Fibroblast of mammary gland (primary cell): Measurements from ENCODE around the gene CDO1.

Source experiments
- DNase-seq: peaks from one replicate; pipeline ENCODE4 v3.0.0-alpha.2; 2010; ENCODE audit warnings: low read depth
- H3K4me3 ChIP-seq: 2 replicates; pipeline ENCODE4 v1.5.1; 2011; ENCODE audit warnings: low read depth, mild to moderate bottlenecking, low read length, moderate library complexity; ENCODE audit not compliant: control insufficient read depth
- CTCF ChIP-seq: conservative IDR thresholded peaks from 2 replicates; pipeline ENCODE4 v1.5.1; 2011; ENCODE audit warnings: low read depth, low read length, inconsistent platforms; ENCODE audit not compliant: control insufficient read depth, insufficient read depth

CDO1 gene

DNA sequence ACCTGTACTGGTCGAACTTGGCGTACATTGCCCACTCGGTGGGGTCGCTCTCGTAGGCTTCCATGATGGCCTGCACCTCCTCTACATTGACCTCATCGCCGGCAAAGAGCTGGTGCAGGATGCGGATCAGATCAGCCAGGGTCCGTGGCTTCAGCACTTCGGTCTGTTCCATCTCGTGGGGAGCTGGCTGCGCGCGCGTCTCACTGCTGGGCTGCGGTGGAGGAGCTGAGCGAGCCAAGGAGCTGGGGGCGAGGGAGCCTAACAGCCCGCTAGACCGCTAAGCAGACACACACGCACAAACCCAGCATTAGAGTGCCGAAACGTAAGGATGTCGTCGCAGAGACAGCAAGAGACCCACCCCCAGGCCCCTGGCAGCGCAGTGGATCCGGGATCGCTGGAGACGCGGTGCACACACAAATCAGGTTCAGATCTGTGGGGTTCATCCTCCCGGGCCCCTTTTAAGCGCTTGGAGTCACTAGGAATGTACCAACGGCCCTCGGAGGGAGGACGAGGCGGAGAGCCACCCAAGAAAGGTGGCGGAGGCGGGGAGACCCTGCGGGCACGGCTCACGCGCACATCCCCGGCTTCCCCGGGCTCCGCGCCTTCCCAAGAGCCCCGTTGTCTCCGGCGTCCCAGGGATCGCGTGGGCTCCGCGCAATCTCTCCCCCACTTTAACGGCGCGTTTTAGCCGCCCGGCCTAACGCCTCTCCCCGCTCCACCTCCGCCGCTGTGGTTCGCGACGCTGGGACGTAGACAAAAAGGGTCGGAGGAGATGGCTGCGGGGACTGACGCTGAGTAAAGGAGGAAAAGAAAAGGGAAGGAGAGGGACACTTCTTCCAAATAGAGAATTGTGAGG lies at the start of gene CDO1:
Gene CDO1, minus strand, starts transcription at position 434 of the 856 bp plus-strand sequence. Its CDS starts 262 bp downstream, at position 172.
- H3K4me3 ChIP-seq: peak within 1 kb of the TSS; percentile 73
- DNase-seq: peak; percentile 56
- TF ChIP-seq CTCF: no peak

DNA sequence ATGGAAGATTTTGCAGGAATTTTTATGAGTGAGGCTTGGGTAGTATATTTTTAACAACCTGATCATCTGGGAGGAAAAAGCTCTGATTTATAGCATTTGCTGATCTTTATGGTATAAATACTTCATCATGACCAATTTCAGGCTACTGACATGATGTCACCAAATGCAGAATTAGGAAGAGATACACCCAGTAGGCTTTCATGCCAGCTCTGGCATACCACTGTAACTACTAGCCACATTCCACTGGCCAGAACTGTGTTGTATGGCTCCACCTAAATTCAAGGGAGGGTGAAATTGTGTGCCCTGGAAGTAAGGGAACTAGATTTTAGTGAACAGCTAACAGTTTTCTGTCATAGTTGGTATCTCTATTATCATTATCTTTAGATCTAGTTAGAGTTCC lies 42.9 kb upstream of the CDO1 start:
- no peak for TF ChIP-seq CTCF
- H3K4me3 ChIP-seq: no peak overlapping the region
- no peak for DNase-seq

DNA sequence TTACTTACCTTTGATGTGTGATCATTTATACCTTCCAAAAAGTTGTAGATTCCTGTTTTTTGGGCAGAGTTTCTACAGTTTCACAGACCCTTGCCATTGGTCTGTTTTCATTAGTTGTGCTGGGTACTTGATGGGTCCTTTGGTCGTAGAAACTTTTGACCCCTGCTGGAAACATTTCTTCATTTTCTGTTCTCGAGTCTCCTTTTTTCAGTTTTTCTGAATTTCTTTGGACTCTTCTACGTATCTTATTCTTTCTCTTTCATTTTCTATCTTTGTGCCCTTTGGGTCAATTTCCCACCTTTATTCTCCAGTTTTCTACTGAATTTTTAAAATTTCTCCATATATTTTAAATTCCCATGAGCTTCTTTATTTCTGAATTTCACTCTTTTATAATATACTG lies 41.9 kb upstream of the CDO1 start:
- no peak for TF ChIP-seq CTCF
- DNase-seq: no peak

DNA sequence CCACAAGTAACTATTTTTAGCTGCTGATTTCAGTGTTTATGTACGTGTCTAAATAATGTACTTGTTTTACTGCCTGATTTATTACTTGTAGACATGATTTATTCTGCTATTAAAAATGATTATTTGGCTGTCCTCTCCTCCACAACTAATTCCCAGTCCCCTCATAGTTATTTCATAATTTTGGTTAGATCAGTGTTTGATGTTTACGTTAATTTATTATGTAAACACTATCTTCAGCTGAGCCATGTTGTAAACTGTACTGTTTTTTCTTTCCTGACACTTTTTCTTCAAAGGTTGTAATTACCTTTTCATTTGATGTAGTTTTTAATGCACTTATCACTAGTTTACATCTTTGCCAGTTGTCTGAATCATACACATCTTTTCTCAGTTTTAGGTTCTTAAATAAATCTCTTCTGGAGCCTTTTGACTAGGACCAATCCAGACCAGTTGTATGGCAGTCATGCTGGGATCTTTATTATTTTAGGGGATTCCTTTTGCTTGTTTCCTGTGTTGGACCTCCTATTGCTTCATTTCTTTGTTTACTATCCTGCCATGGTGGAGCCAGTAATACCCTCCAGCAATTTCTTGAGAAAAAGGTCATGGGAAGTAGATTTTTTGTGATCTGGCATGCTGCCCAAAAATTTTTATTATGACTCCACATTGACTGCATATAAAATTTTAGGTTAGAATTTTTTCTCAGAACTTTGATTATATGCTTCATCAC lies 41.3 kb upstream of the CDO1 start:
- peak; percentile 32 for DNase-seq
- no peak for TF ChIP-seq CTCF
- no peak overlapping the region for H3K4me3 ChIP-seq

More for the DNA sequence above, 41.9 kb upstream of the CDO1 start:
- H3K4me3 ChIP-seq: no peak overlapping the region

DNA sequence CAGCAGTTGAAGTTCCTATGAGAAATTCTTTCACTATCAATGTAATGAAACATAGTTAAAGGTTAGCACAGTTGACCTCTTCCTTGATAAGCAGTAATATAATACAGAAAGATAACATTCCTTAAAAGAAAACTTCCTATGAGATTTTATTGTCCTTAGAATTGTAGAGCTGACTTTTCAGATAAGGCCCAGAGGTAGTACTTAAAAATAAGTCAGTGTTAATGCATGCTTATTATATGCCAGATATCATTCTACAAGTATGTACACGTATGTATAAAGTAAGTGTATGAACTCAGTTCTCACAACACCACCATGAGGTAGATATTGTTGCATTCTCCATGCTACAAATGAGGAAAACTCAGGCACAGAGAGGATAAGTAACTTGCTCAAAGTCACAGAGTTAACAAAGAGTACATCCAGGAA lies 40.6 kb upstream of the CDO1 start:
- no peak for TF ChIP-seq CTCF
- no peak for DNase-seq
- no peak overlapping the region for H3K4me3 ChIP-seq

GRCh38 chr5:115855959-115856358 lies 39.5 kb upstream of the CDO1 start:
- no peak for TF ChIP-seq CTCF
- peak; percentile 45 for DNase-seq

More at GRCh38 chr5:115855959-115856358, 39.5 kb upstream of the CDO1 start:
- no peak overlapping the region for H3K4me3 ChIP-seq
